Ishikawa (cell line): ENCODE data around the gene HAUS7.

ENCODE experiments used
- CEBPB ChIP-seq: IDR thresholded peaks from 2 replicates; pipeline ENCODE4 v1.6.1; 2012
- CREB1 ChIP-seq: IDR thresholded peaks from 2 replicates; pipeline ENCODE4 v1.6.1; 2012; ENCODE audit warnings: low read depth
- EGR1 ChIP-seq: IDR thresholded peaks from 2 replicates; pipeline ENCODE4 v1.6.1; 2012
- EP300 ChIP-seq: IDR thresholded peaks from 2 replicates; pipeline ENCODE4 v1.6.1; 2012; ENCODE audit warnings: borderline replicate concordance
- FOXM1 ChIP-seq: IDR thresholded peaks from 2 replicates; pipeline ENCODE4 v1.6.1; 2012; ENCODE audit warnings: low read depth, borderline replicate concordance
- MAX ChIP-seq: IDR thresholded peaks from 2 replicates; pipeline ENCODE4 v1.6.1; 2012
- NFIC ChIP-seq: IDR thresholded peaks from 2 replicates; pipeline ENCODE4 v1.6.1; 2012
- RAD21 ChIP-seq: IDR thresholded peaks from 2 replicates; pipeline ENCODE4 v1.6.1; 2012; ENCODE audit warnings: low read depth
- TAF1 ChIP-seq: IDR thresholded peaks from 2 replicates; pipeline ENCODE4 v1.6.1; 2012; ENCODE audit warnings: low read depth, mild to moderate bottlenecking
- TCF12 ChIP-seq: IDR thresholded peaks from 2 replicates; pipeline ENCODE4 v1.6.1; 2012; ENCODE audit warnings: low read depth
- TEAD4 ChIP-seq: IDR thresholded peaks from 2 replicates; pipeline ENCODE4 v1.6.1; 2012
- USF1 ChIP-seq: IDR thresholded peaks from 2 replicates; pipeline ENCODE4 v1.6.1; 2012
- YY1 ChIP-seq: IDR thresholded peaks from 2 replicates; pipeline ENCODE4 v1.6.1; 2012; ENCODE audit warnings: low read depth
- ZBTB7A ChIP-seq: IDR thresholded peaks from 2 replicates; pipeline ENCODE4 v1.6.1; 2012; ENCODE audit warnings: low read depth
- TF ChIP-seq, protein P1 (sequence below): IDR thresholded peaks from 2 replicates; pipeline ENCODE4 v1.6.1; 2012; ENCODE audit warnings: low read depth, mild to moderate bottlenecking

The HAUS7 gene

GRCh38 chrX:153406903-153407302 lies 63.5 kb downstream of the HAUS7 start:
- TF ChIP-seq TEAD4 (no peak), FOXM1 (no peak), NFIC (no peak), RAD21 (no peak), TAF1 (no peak), YY1 (no peak), USF1 (no peak), CEBPB (no peak), TCF12 (no peak), ZBTB7A (no peak), EGR1 (no peak), EP300 (no peak), MAX (no peak), CREB1 (no peak)
- TF ChIP-seq, protein P1, sequence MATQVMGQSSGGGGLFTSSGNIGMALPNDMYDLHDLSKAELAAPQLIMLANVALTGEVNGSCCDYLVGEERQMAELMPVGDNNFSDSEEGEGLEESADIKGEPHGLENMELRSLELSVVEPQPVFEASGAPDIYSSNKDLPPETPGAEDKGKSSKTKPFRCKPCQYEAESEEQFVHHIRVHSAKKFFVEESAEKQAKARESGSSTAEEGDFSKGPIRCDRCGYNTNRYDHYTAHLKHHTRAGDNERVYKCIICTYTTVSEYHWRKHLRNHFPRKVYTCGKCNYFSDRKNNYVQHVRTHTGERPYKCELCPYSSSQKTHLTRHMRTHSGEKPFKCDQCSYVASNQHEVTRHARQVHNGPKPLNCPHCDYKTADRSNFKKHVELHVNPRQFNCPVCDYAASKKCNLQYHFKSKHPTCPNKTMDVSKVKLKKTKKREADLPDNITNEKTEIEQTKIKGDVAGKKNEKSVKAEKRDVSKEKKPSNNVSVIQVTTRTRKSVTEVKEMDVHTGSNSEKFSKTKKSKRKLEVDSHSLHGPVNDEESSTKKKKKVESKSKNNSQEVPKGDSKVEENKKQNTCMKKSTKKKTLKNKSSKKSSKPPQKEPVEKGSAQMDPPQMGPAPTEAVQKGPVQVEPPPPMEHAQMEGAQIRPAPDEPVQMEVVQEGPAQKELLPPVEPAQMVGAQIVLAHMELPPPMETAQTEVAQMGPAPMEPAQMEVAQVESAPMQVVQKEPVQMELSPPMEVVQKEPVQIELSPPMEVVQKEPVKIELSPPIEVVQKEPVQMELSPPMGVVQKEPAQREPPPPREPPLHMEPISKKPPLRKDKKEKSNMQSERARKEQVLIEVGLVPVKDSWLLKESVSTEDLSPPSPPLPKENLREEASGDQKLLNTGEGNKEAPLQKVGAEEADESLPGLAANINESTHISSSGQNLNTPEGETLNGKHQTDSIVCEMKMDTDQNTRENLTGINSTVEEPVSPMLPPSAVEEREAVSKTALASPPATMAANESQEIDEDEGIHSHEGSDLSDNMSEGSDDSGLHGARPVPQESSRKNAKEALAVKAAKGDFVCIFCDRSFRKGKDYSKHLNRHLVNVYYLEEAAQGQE, result no peak

- TF ChIP-seq MAX, result no peak
- no peak for TF ChIP-seq TCF12
- TF ChIP-seq YY1, result no peak
- TF ChIP-seq CEBPB, result no peak
- no peak for TF ChIP-seq TEAD4
- no peak for TF ChIP-seq EP300
- TF ChIP-seq FOXM1, result no peak
- TF ChIP-seq NFIC, result no peak
- TF ChIP-seq USF1, result no peak
- no peak for TF ChIP-seq EGR1
- TF ChIP-seq ZBTB7A, result no peak
- TF ChIP-seq RAD21, result no peak
- TF ChIP-seq TAF1, result no peak
- TF ChIP-seq, protein P1, result no peak
- no peak for TF ChIP-seq CREB1
These were observed 64.4 kb downstream of the HAUS7 start for GRCh38 chrX:153406011-153406410.

DNA sequence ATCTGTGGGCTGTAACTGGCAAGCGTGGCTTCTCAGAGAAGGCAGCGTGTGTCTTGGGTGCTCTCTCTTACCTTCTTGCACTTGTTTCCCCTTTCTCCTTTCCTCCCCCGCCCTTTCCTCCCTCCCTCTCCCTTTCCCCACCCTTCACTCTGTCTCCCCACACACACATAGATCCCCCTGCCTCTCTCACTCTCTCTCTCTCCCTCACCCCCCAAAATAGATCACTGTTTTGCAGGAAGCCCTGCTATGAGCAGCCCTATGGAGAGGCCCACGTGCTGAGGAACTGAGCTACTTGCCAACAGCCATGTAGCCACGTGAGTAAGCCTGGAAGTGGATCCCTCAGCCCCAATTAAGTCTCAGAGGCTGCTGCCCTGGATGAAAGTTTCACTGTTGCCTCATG lies 65.0 kb downstream of the HAUS7 start:
- TF ChIP-seq CEBPB (no peak), EGR1 (no peak), TEAD4 (no peak), CREB1 (no peak), YY1 (no peak)

- TF ChIP-seq ZBTB7A (no peak), YY1 (no peak), EGR1 (no peak), FOXM1 (no peak), MAX (no peak), TEAD4 (no peak), CREB1 (no peak), EP300 (no peak), TAF1 (no peak), TCF12 (no peak), CEBPB (no peak), RAD21 (no peak), NFIC (no peak), USF1 (no peak)
- TF ChIP-seq, protein P1, result no peak
These were observed 69.1 kb downstream of the HAUS7 start, which contains the start of gene PNMA6E for GRCh38 chrX:153401133-153401764. TSS of gene PNMA6E (minus strand) at chrX:153401350. CDS start at chrX:153398849, 2,501 bp downstream.
